IMR-90 (cell line): ENCODE data around the gene ALS2. TPM values are rescaled to one million over a fixed set of nuclear protein-coding genes. Genes with fewer than 3 reads are reported as not detected.

Source experiments
- ATAC-seq: fragments of 200-7000 bp; cut with Tn5 transposase; 2 replicates; pipeline ENCODE4 v1.9.1; 2020; ENCODE audit warnings: low read depth, mild to moderate bottlenecking, moderate library complexity
- BruUV-seq: library from RNA; stranded (reverse); fragments of 400-500 nt; replicated peaks from 2 replicates; lab custom pipeline; 2021; lab: Mats Ljungman, UMichigan
- CTCF ChIA-PET: fragments of 300-600 bp; formaldehyde crosslinking; extraction: SDS; loops from one replicate; lab custom pipeline; 2021; ENCODE audit warnings: antibody characterized with exemption; lab: Yijun Ruan, JAX
- POLR2A ChIA-PET: fragments of 300-600 bp; sonication (Branson Sonifier 250); formaldehyde crosslinking; loops from one replicate; lab custom pipeline; 2022; ENCODE audit warnings: antibody characterized with exemption; ENCODE audit not compliant: unreplicated experiment; lab: Charles Lee
- DNase-seq: peaks from one replicate; pipeline ENCODE4 v3.0.0; 2013
- H2AFZ ChIP-seq: replicated peaks from 2 replicates; pipeline ENCODE3; 2013; ENCODE audit warnings: low read length, mild to moderate bottlenecking; ENCODE audit not compliant: poor library complexity
- H2AK5ac ChIP-seq: 2 replicates; pipeline ENCODE4 v1.6.1; 2013; ENCODE audit warnings: low read depth, low read length, inconsistent platforms
- H2AK9ac ChIP-seq: replicated peaks from 2 replicates; pipeline ENCODE3; 2013; ENCODE audit warnings: mild to moderate bottlenecking, low read depth, low read length, moderate library complexity; ENCODE audit not compliant: poor library complexity
- H2BK120ac ChIP-seq: 2 replicates; pipeline ENCODE4 v1.6.1; 2013; ENCODE audit warnings: low read depth, low read length, inconsistent platforms
- H2BK15ac ChIP-seq: 3 replicates; pipeline ENCODE4 v1.6.1; 2013; ENCODE audit warnings: low read depth, low read length, inconsistent platforms
- H2BK20ac ChIP-seq: 2 replicates; pipeline ENCODE4 v1.6.1; 2013; ENCODE audit warnings: low read depth, mild to moderate bottlenecking, inconsistent platforms, low read length, moderate library complexity
- H2BK5ac ChIP-seq: 2 replicates; pipeline ENCODE4 v1.6.1; 2013; ENCODE audit warnings: mild to moderate bottlenecking, low read depth, low read length, inconsistent platforms; ENCODE audit not compliant: poor library complexity, severe bottlenecking
- H3K14ac ChIP-seq: replicated peaks from 2 replicates; pipeline ENCODE4 v1.6.1; 2013; ENCODE audit warnings: low read depth, low read length, inconsistent platforms
- H3K18ac ChIP-seq: 2 replicates; pipeline ENCODE4 v1.6.1; 2013; ENCODE audit warnings: low read depth, low read length, control low read depth
- H3K23ac ChIP-seq: 2 replicates; pipeline ENCODE4 v1.6.1; 2013; ENCODE audit warnings: low read depth, low read length, inconsistent platforms
- H3K27ac ChIP-seq: 2 replicates; pipeline ENCODE4 v1.5.1; 2013; ENCODE audit warnings: mild to moderate bottlenecking, control low read depth, low read length; ENCODE audit not compliant: insufficient read depth
- H3K27me3 ChIP-seq: 2 replicates; pipeline ENCODE4 v1.6.1; 2013; ENCODE audit warnings: low read length; ENCODE audit not compliant: control insufficient read depth, insufficient read depth
- H3K36me3 ChIP-seq: 2 replicates; pipeline ENCODE4 v1.6.1; 2013; ENCODE audit warnings: low read length, mixed read lengths; ENCODE audit not compliant: control insufficient read depth, insufficient read depth
- H3K4ac ChIP-seq: 2 replicates; pipeline ENCODE4 v1.6.1; 2013; ENCODE audit warnings: low read depth, low read length, inconsistent platforms
- H3K4me1 ChIP-seq: 2 replicates; pipeline ENCODE4 v1.6.1; 2013; ENCODE audit warnings: low read length, mixed read lengths; ENCODE audit not compliant: control insufficient read depth, insufficient read depth
- H3K4me2 ChIP-seq: 2 replicates; pipeline ENCODE4 v1.6.1; 2013; ENCODE audit warnings: low read depth, mild to moderate bottlenecking, control low read depth, low read length, moderate library complexity
- H3K4me3 ChIP-seq: 2 replicates; pipeline ENCODE4 v1.5.1; 2013; ENCODE audit warnings: low read depth, mild to moderate bottlenecking, control low read depth, low read length, moderate library complexity; ENCODE audit not compliant: insufficient read depth
- H3K56ac ChIP-seq: 2 replicates; pipeline ENCODE4 v1.6.1; 2013; ENCODE audit warnings: low read length, inconsistent platforms; ENCODE audit not compliant: insufficient read depth; ENCODE audit errors: extremely low read depth
- H3K79me1 ChIP-seq, 2 experiments: 2 replicates each; pipeline ENCODE4 v1.6.1; 2013; ENCODE audit warnings: low read length in 2 of 2, inconsistent platforms in 1 of 2, low read depth in 1 of 2
- H3K9ac ChIP-seq: 2 replicates; pipeline ENCODE4 v1.6.1; 2013; ENCODE audit warnings: low read depth, low read length, control low read depth
- H3K9me1 ChIP-seq: 2 replicates; pipeline ENCODE4 v1.6.1; 2013; ENCODE audit warnings: low read length, inconsistent platforms; ENCODE audit not compliant: insufficient read depth
- H3K9me3 ChIP-seq: 2 replicates; pipeline ENCODE4 v1.6.1; 2013; ENCODE audit warnings: low read length; ENCODE audit not compliant: control insufficient read depth, insufficient read depth
- H4K20me1 ChIP-seq: 2 replicates; pipeline ENCODE4 v1.6.1; 2013; ENCODE audit warnings: low read length, inconsistent platforms; ENCODE audit not compliant: insufficient read depth
- H4K5ac ChIP-seq: 2 replicates; pipeline ENCODE4 v1.6.1; 2013; ENCODE audit warnings: mild to moderate bottlenecking, low read depth, low read length, control low read depth
- H4K8ac ChIP-seq, 2 experiments: 2 replicates each; pipeline ENCODE4 v1.6.1; 2013; ENCODE audit warnings: low read depth in 2 of 2, low read length in 2 of 2, control low read depth in 1 of 2, inconsistent platforms in 1 of 2
- H4K91ac ChIP-seq: 2 replicates; pipeline ENCODE4 v1.6.1; 2013; ENCODE audit warnings: low read depth, low read length, inconsistent platforms; ENCODE audit not compliant: insufficient read depth
- BHLHE40 ChIP-seq: fragments of 150-350 bp; IDR thresholded peaks from 2 replicates; pipeline ENCODE4 v1.6.1; 2016; ENCODE audit warnings: mild to moderate bottlenecking, low read depth, low read length
- CTCF ChIP-seq: conservative IDR thresholded peaks from 2 replicates; pipeline ENCODE4 v1.5.1; 2012; ENCODE audit warnings: mild to moderate bottlenecking, low read depth, low read length, improper control_type of control experiment
- MAFK ChIP-seq: IDR thresholded peaks from 2 replicates; pipeline ENCODE4 v1.6.1; 2012; ENCODE audit warnings: low read depth, low read length, improper control_type of control experiment
- MAZ ChIP-seq: IDR thresholded peaks from 2 replicates; pipeline ENCODE4 v1.6.1; 2012; ENCODE audit warnings: low read depth, mild to moderate bottlenecking, low read length, improper control_type of control experiment, moderate library complexity, borderline replicate concordance
- POLR2A ChIP-seq: IDR thresholded peaks from 2 replicates; pipeline ENCODE4 v1.6.1; 2012; ENCODE audit warnings: mild to moderate bottlenecking, low read depth, low read length
- RCOR1 ChIP-seq: IDR thresholded peaks from 2 replicates; pipeline ENCODE4 v1.6.1; 2012; ENCODE audit warnings: mild to moderate bottlenecking, low read length, improper control_type of control experiment; ENCODE audit not compliant: insufficient replicate concordance
- WGBS, 2 experiments: methylation state at CpG; one replicate each; pipeline versions ENCODE4 v1.1.5 to v1.1.7; 2013; ENCODE audit warnings: missing lambda C conversion rate in 2 of 2; ENCODE audit not compliant: insufficient read length in 1 of 2; ENCODE audit errors: extremely low coverage in 2 of 2; 5-methylcytosine and 5-hydroxymethylcytosine counted together
- dilution Hi-C: fragments of 300-500 bp; cut with HindIII; formaldehyde crosslinking; loops from one replicate; pipeline ENCODE4 v1.14.3; 2018; ENCODE audit warnings: low sequenced_read_pairs; ENCODE audit not compliant: unreplicated experiment
- in situ Hi-C: fragments of 300-500 bp; cut with MboI; formaldehyde crosslinking; loops from 3 replicates; pipeline ENCODE4 v1.14.3; 2019; ENCODE audit warnings: low sequenced_read_pairs, inconsistent platforms, mixed read lengths
- intact Hi-C: fragments of 100-400 bp; cut with micrococcal nuclease; formaldehyde crosslinking; loops from 2 replicates; pipeline ENCODE4 v1.10.0; 2022
- polyA plus RNA-seq, 3 experiments: library from polyadenylated mRNA; depleted of rRNA; stranded (reverse); fragments of >200 nt; gene quantifications; 2 replicates each; pipeline ENCODE4 v1.2.3, GENCODE V29; 2012; ENCODE audit warnings: low replicate concordance in 1 of 3
- total RNA-seq: library from RNA; depleted of rRNA; stranded (reverse); fragments of >200 nt; gene quantifications from 2 replicates; pipeline ENCODE4 v1.2.3, GENCODE V29; 2012

Gene ALS2
- total and polyA plus RNA-seq, 2 of the 4 experiments (the other 2 are of a cell fraction), result 14.4 to 42.3 TPM

- intact Hi-C loops, result loop anchor here (10.0 kb wide), 1 partner anchor 472 kb away; no protein-coding TSS in a partner anchor
- H2BK120ac ChIP-seq, result no peak overlapping the region
- H2BK15ac ChIP-seq, result no peak overlapping the region
- DNase-seq (no peak), ATAC-seq (no peak)
- H3K9ac ChIP-seq, result no peak overlapping the region
- no peak overlapping the region for H2BK20ac ChIP-seq
- no peak overlapping the region for H2AK9ac ChIP-seq
- dilution Hi-C loops, result no loop called here
- H4K20me1 ChIP-seq, result no peaks in the 10 kb centered on the region
- no peak overlapping the region for H3K23ac ChIP-seq
- H3K36me3 ChIP-seq, result peaks cover 18% of the 10 kb centered on the region
- H4K5ac ChIP-seq, result no peak overlapping the region
- in situ Hi-C loops, result no loop called here
- H3K4ac ChIP-seq, result no peak overlapping the region
- H3K9me1 ChIP-seq, result no peaks in the 10 kb centered on the region
- H3K56ac ChIP-seq, result no peak overlapping the region
- POLR2A ChIA-PET, result no interaction called here
- H3K18ac ChIP-seq, result no peak overlapping the region
- H3K4me2 ChIP-seq, result no peak overlapping the region
- no peaks in the 10 kb centered on the region for H3K27me3 ChIP-seq
- H3K4me1 ChIP-seq, result no peaks in the 10 kb centered on the region
- H2AFZ ChIP-seq, result no peak overlapping the region
- no peak overlapping the region for H3K27ac ChIP-seq
- no peaks in the 10 kb centered on the region; a peak in 1 of 4 replicates for H3K79me1 ChIP-seq
- no peak overlapping the region for H2BK5ac ChIP-seq
- no peak overlapping the region for H3K14ac ChIP-seq
- no CpG with 5 or more reads among the region's 1 CpG for WGBS, 2 experiments
- CTCF ChIA-PET, result interaction anchor here (0.6 kb wide), 1 partner anchor 346 kb away, joined by 3 read pairs; no protein-coding TSS in a partner anchor
- no peak overlapping the region for H4K8ac ChIP-seq
- H3K4me3 ChIP-seq, result no peak overlapping the region
- no peak overlapping the region for H4K91ac ChIP-seq
- no peak overlapping the region for H2AK5ac ChIP-seq
- no TSS peak for BruUV-seq
- H3K9me3 ChIP-seq, result no peaks in the 10 kb centered on the region
- TF ChIP-seq CTCF, result no peak
- TF ChIP-seq MAFK, result no peak
- no peak for TF ChIP-seq MAZ
- TF ChIP-seq BHLHE40, result no peak
- TF ChIP-seq RCOR1, result no peak
- TF ChIP-seq POLR2A, result no peak
Measured at GRCh38 chr2:201707142-201707541, 73.6 kb downstream of the ALS2 start.
